SK-N-MC (cell line): ENCODE measurements around the gene NCKAP5L.

Experiments used
- EZH2 ChIP-seq: fragments of 200-600 bp; sonication (generic); IDR thresholded peaks from one replicate; pipeline ENCODE4 v1.6.1; 2017; ENCODE audit warnings: antibody characterized with exemption
- POLR2AphosphoS5 ChIP-seq: IDR thresholded peaks from 2 replicates; pipeline ENCODE4 v1.6.1; 2012; ENCODE audit warnings: mild to moderate bottlenecking, low read depth, low read length, borderline replicate concordance

GRCh38 chr12:49864798-49865090 is 36.5 kb upstream of the NCKAP5L start:
- TF ChIP-seq POLR2AphosphoS5 (no peak), EZH2 (no peak)
